ENCODE results near the gene HCAR3.

Gene HCAR3

DNA sequence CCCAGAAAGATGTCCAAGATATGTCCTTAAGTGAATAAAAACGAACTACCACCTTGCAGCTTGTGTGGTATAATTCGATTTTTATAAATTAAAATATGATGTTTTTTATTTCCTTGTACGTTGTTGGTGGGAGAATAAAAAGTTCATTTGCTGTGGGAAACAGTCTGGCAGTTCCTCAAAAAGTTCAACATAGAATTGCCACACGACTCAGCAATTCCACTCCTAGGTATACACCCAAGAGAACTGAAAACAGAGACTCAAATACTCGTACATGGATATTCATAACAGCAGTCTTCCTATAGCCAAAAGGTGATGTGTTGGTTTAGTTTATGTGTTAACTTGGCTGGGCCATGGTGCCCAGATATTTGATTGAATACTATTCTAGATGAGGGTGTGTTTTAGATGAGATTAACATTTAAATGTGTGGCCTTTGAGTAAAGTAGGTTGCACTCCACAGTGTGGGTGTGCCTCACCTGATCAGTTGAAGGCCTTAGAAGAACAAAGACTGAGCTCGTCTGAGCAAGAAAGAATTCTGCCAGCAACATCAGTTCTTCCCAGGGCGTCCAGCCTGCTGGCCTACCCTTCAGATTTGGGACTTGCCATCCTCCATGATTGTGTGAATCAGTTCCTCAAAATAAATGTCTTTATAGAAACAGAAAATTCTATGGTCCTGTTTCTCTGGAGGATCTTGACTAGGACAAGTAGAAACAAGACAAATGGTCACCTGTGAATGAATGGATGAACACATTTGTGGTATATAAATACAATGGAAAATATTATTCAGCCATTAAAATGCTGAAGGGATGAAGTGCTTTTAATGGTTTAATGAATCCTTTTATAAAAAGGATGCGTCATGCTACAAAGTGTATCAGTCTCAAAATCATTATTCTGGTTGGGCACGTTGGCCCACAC is 30.9 kb upstream of the HCAR3 start:
- no peak for DNase-seq (ENCODE audit: low read depth)
- H3K4me3 ChIP-seq (ENCODE audit: low read length): no peak overlapping the region
- TF ChIP-seq, protein P1, sequence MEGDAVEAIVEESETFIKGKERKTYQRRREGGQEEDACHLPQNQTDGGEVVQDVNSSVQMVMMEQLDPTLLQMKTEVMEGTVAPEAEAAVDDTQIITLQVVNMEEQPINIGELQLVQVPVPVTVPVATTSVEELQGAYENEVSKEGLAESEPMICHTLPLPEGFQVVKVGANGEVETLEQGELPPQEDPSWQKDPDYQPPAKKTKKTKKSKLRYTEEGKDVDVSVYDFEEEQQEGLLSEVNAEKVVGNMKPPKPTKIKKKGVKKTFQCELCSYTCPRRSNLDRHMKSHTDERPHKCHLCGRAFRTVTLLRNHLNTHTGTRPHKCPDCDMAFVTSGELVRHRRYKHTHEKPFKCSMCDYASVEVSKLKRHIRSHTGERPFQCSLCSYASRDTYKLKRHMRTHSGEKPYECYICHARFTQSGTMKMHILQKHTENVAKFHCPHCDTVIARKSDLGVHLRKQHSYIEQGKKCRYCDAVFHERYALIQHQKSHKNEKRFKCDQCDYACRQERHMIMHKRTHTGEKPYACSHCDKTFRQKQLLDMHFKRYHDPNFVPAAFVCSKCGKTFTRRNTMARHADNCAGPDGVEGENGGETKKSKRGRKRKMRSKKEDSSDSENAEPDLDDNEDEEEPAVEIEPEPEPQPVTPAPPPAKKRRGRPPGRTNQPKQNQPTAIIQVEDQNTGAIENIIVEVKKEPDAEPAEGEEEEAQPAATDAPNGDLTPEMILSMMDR (conservative IDR thresholded peaks at IDR 0.05; ENCODE audit: low read length): no peak

- TF ChIP-seq, protein P1 (conservative IDR thresholded peaks at IDR 0.05; ENCODE audit: low read length): no peak
- no peak for DNase-seq (ENCODE audit: low read depth)
- no peak overlapping the region for H3K4me3 ChIP-seq (ENCODE audit: low read length)
Measured at GRCh38 chr12:122743895-122744525, 27.4 kb upstream of the HCAR3 start.

- DNase-seq (ENCODE audit: low read depth): no peak
- H3K4me3 ChIP-seq (ENCODE audit: low read length): no peak overlapping the region
- TF ChIP-seq, protein P1 (conservative IDR thresholded peaks at IDR 0.05; ENCODE audit: low read length): no peak
Measured at GRCh38 chr12:122740351-122740750, 23.7 kb upstream of the HCAR3 start.

- TF ChIP-seq, protein P1 (conservative IDR thresholded peaks at IDR 0.05; ENCODE audit: low read length): no peak
- no peak overlapping the region for H3K4me3 ChIP-seq (ENCODE audit: low read length)
- no peak for DNase-seq (ENCODE audit: low read depth)
Measured at GRCh38 chr12:122738571-122738970, 22.0 kb upstream of the HCAR3 start.

DNA sequence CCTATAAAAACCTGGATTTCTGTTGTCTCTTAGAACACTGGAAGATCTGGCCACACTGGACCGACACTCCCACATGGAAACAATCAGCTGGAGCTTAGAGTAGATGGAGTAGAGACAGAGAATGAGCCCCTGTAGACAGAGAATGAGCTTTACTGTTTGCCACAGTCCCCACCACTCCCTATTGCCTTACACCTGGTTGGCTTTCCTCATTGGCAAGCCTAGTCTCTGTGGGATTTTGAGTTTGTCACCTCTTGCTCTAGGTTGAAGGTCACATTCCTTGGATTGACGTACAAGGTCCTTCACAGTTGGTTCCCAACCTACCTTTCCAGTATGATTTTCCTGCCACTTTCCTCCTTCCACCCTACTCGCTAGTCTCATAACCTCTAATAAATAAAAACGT is 16.0 kb upstream of the HCAR3 start:
- no peak for DNase-seq (ENCODE audit: low read depth)
- TF ChIP-seq, protein P1 (conservative IDR thresholded peaks at IDR 0.05; ENCODE audit: low read length): no peak
- H3K4me3 ChIP-seq (ENCODE audit: low read length): no peak overlapping the region

- TF ChIP-seq, protein P1 (conservative IDR thresholded peaks at IDR 0.05; ENCODE audit: low read length): no peak
- DNase-seq (ENCODE audit: low read depth): no peak
- no peak overlapping the region for H3K4me3 ChIP-seq (ENCODE audit: low read length)
Measured at GRCh38 chr12:122732170-122732569, 15.6 kb upstream of the HCAR3 start.

Data from AG10803 (cell line).